SK-N-SH (cell line): Measurements from ENCODE around the gene LTBP2. TPM values are rescaled to one million over a fixed set of nuclear protein-coding genes. Genes with fewer than 3 reads are reported as not detected.

Experiments used
- CTCF ChIA-PET: fragments of 300-600, 350-600 bp; formaldehyde crosslinking; extraction: SDS; loops from one replicate; lab custom pipeline; 2021; lab: Yijun Ruan, JAX
- POLR2A ChIA-PET: fragments of 350-600 bp; sonication (Branson Sonifier 250); formaldehyde crosslinking; extraction: SDS; loops from one replicate; lab custom pipeline; 2020; ENCODE audit warnings: antibody characterized with exemption, inconsistent platforms; lab: Yijun Ruan, JAX
- DNase-seq: peaks from one replicate; pipeline ENCODE4 v3.0.0; 2012
- H2AFZ ChIP-seq: fragments of 200-600 bp; sonication (generic); 2 replicates; pipeline ENCODE4 v1.8.1; 2016; ENCODE audit warnings: antibody characterized with exemption, mild to moderate bottlenecking, low read depth
- H3F3A ChIP-seq: fragments of 200-600 bp; sonication (generic); replicated peaks from 2 replicates; pipeline ENCODE3; 2016; ENCODE audit warnings: antibody characterized with exemption, mild to moderate bottlenecking; ENCODE audit not compliant: insufficient read depth
- H3K27ac ChIP-seq, 2 experiments: fragments of 200-500 bp in 1 of 2; fragments of 200-600 bp in 1 of 2; sonication (Bioruptor generic) in 1 of 2; sonication (generic), shearing (Covaris generic) in 1 of 2; 2 replicates each; pipeline versions ENCODE4 v1.5.1 to v1.6.1; 2014 to 2016; ENCODE audit warnings: low read depth in 2 of 2, inconsistent platforms in 1 of 2, low read length in 1 of 2, mild to moderate bottlenecking in 1 of 2, mixed read lengths in 1 of 2
- H3K27me3 ChIP-seq: fragments of 200-600 bp; sonication (generic), shearing (Covaris generic); 2 replicates; pipeline ENCODE4 v1.6.1; 2016; ENCODE audit warnings: mixed run types; ENCODE audit not compliant: insufficient read depth
- H3K36me3 ChIP-seq, 2 experiments: fragments of 200-500 bp in 1 of 2; fragments of 200-600 bp in 1 of 2; sonication (Bioruptor generic) in 1 of 2; sonication (generic) in 1 of 2; replicated peaks in 1 of 2; 2 replicates each; pipeline versions ENCODE3 to v1.5.1; 2014 to 2016; ENCODE audit warnings: low read length in 1 of 2, mild to moderate bottlenecking in 1 of 2; ENCODE audit not compliant: insufficient read depth in 2 of 2, control insufficient read depth in 1 of 2
- H3K4me1 ChIP-seq, 2 experiments: fragments of 200-500 bp in 1 of 2; fragments of 200-600 bp in 1 of 2; sonication (Bioruptor generic) in 1 of 2; sonication (generic), shearing (Covaris generic) in 1 of 2; 2 replicates each; pipeline versions ENCODE4 v1.5.1 to v1.6.1; 2014 to 2016; ENCODE audit warnings: low read depth in 1 of 2, low read length in 1 of 2, mixed run types in 1 of 2; ENCODE audit not compliant: insufficient read depth in 2 of 2, control insufficient read depth in 1 of 2
- H3K4me2 ChIP-seq: fragments of 200-600 bp; sonication (generic), shearing (Covaris generic); 2 replicates; pipeline ENCODE4 v1.6.1; 2017; ENCODE audit warnings: mixed run types
- H3K4me3 ChIP-seq, 2 experiments: fragments of 200-500 bp in 1 of 2; fragments of 200-600 bp in 1 of 2; sonication (Bioruptor generic) in 1 of 2; sonication (generic), shearing (Covaris generic) in 1 of 2; 2 replicates each; pipeline versions ENCODE4 v1.5.1 to v1.8.1; 2014 to 2016; ENCODE audit warnings: low read depth in 2 of 2, inconsistent platforms in 1 of 2, low read length in 1 of 2, mild to moderate bottlenecking in 1 of 2, mixed read lengths in 1 of 2, moderate library complexity in 1 of 2
- H3K79me2 ChIP-seq: fragments of 200-600 bp; sonication (generic); 2 replicates; pipeline ENCODE4 v1.8.1; 2017; ENCODE audit warnings: mild to moderate bottlenecking; ENCODE audit not compliant: insufficient read depth
- H3K9ac ChIP-seq: fragments of 200-600 bp; sonication (generic); 2 replicates; pipeline ENCODE4 v1.6.1; 2017; ENCODE audit warnings: mixed run types
- H3K9me2 ChIP-seq: fragments of 200-600 bp; sonication (generic); 2 replicates; pipeline ENCODE4 v1.6.1; 2017; ENCODE audit warnings: mixed run types
- H3K9me3 ChIP-seq: fragments of 200-600 bp; sonication (generic); 2 replicates; pipeline ENCODE4 v1.6.1; 2017; ENCODE audit warnings: mixed run types, mild to moderate bottlenecking, moderate library complexity
- H4K20me1 ChIP-seq: fragments of 200-600 bp; sonication (generic); 2 replicates; pipeline ENCODE4 v1.6.1; 2017; ENCODE audit warnings: mild to moderate bottlenecking, mixed run types; ENCODE audit not compliant: insufficient read depth
- CHD2 ChIP-seq: fragments of 150-350 bp; IDR thresholded peaks from 2 replicates; pipeline ENCODE4 v1.6.1; 2018; ENCODE audit warnings: low read length; ENCODE audit not compliant: partially characterized antibody
- EP300 ChIP-seq, 2 experiments: IDR thresholded peaks; 2 replicates each; pipeline versions ENCODE4 v1.4.0 to v1.6.1; 2012; ENCODE audit warnings: borderline replicate concordance in 1 of 2, low read depth in 1 of 2, low read length in 1 of 2
- EZH2phosphoT487 ChIP-seq: fragments of 200-600 bp; sonication (generic); IDR thresholded peaks from 2 replicates; pipeline ENCODE4 v1.6.1; 2017; ENCODE audit warnings: low read depth, mixed run types, mild to moderate bottlenecking, antibody characterized with exemption, moderate library complexity, borderline replicate concordance
- FOXM1 ChIP-seq: IDR thresholded peaks from 2 replicates; pipeline ENCODE4 v1.4.0; 2012; ENCODE audit warnings: low read depth, mild to moderate bottlenecking
- GATA2 ChIP-seq: sonication (generic); formaldehyde crosslinking; IDR thresholded peaks from 2 replicates; pipeline ENCODE4 v1.5.0; 2020; ENCODE audit warnings: mild to moderate bottlenecking, missing genetic modification reagents
- MXI1 ChIP-seq: IDR thresholded peaks from 2 replicates; pipeline ENCODE4 v1.6.1; 2012; ENCODE audit warnings: mild to moderate bottlenecking, low read depth, low read length, improper control_type of control experiment
- NFIC ChIP-seq: IDR thresholded peaks from 2 replicates; pipeline ENCODE4 v1.4.0; 2012; ENCODE audit warnings: borderline replicate concordance
- RCOR1 ChIP-seq: fragments of 150-350 bp; IDR thresholded peaks from 2 replicates; pipeline ENCODE4 v1.6.1; 2017; ENCODE audit warnings: antibody characterized with exemption, low read length
- SIN3A ChIP-seq: IDR thresholded peaks from 2 replicates; pipeline ENCODE4 v1.6.1; 2012; ENCODE audit warnings: low read depth, mild to moderate bottlenecking, low read length, moderate library complexity, borderline replicate concordance
- SMC3 ChIP-seq: IDR thresholded peaks from 2 replicates; pipeline ENCODE4 v1.6.1; 2012; ENCODE audit warnings: low read depth, low read length, improper control_type of control experiment
- TAF1 ChIP-seq: IDR thresholded peaks from 2 replicates; pipeline ENCODE4 v1.6.1; 2012; ENCODE audit warnings: low read depth, mild to moderate bottlenecking, low read length, moderate library complexity, borderline replicate concordance
- TCF12 ChIP-seq: IDR thresholded peaks from 2 replicates; pipeline ENCODE4 v1.4.0; 2012
- TEAD4 ChIP-seq: IDR thresholded peaks from 2 replicates; pipeline ENCODE4 v1.4.0; 2012; ENCODE audit warnings: mild to moderate bottlenecking, borderline replicate concordance; ENCODE audit not compliant: insufficient read depth
- WGBS: methylation state at CpG from one replicate; pipeline ENCODE4 v1.1.6; 2017; ENCODE audit warnings: low lambda C conversion rate; 5-methylcytosine and 5-hydroxymethylcytosine counted together
- polyA plus RNA-seq, 3 experiments: library from polyadenylated mRNA; depleted of rRNA; stranded (reverse); fragments of >200 nt; gene quantifications; 2 replicates each; pipeline ENCODE4 v1.2.3, GENCODE V29; 2012
- TF ChIP-seq, protein P1 (sequence below): IDR thresholded peaks from 2 replicates; pipeline ENCODE4 v1.4.0; 2012; ENCODE audit warnings: low read depth
- TF ChIP-seq, protein P2 (sequence below): IDR thresholded peaks from 2 replicates; pipeline ENCODE4 v1.4.0; 2012; ENCODE audit warnings: low read depth, borderline replicate concordance

Gene LTBP2
- polyA plus RNA-seq, 1 of the 3 experiments (the other 2 are of a cell fraction): 58.8 TPM

DNA sequence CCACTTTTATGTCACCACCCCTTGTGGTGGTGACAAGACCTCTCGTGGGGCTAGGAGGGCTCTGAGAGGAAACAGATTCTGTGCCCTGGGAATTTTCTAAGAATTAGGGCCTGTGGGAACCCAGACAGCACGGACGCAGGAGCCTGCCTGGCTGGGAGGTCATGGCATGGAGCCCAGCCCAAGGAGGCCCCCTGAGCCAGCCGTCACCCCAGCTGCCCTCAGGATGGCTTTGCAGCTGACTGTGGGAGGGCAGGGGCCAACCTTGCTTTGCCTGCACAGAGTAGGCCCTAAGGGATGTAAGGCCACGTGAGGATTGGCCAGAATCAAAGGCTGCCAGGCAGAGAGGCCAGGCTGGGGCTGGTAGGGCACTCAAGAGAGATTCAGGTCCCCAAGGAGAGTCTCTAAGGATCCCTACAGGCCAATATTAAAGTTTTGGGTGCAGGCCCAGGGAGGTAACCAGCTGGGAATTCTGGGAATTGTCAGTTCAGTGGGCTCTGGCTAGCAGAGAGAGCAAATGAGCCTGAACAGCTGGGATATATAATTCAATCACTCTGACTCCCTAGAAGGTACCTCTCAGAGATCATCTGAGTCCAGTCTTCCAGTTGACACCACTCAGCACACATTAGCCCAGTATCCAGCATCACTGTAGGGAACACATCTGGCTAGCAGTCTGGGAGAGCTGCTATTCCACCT, 6.4 kb downstream of the LTBP2 start:
- Histone ChIP-seq H3K27ac (peak overlapping the region; percentile 64 to 81; a peak in 3 of 4 replicates), H3K27me3 (no peaks in the 10 kb centered on the region), H3K9ac (no peak overlapping the region; the same call in 1 of the 2 replicates), H3K36me3 (peaks cover 15 to 48% of the 10 kb centered on the region in 2 experiments), H3K9me3 (no peaks in the 10 kb centered on the region), H3K79me2 (peaks cover 100% of the 10 kb centered on the region), H2AFZ (no peak overlapping the region), H4K20me1 (peaks cover 27% of the 10 kb centered on the region; the same call in 1 of the 2 replicates), H3K4me2 (peak overlapping the region; percentile 60), H3K4me1 (peaks cover 30% of the 10 kb centered on the region in 2 experiments; a peak in 3 of 4 replicates), H3K9me2 (no peaks in the 10 kb centered on the region), H3K4me3 (no peak overlapping the region), H3F3A (peaks cover 35% of the 10 kb centered on the region)
- peak; percentile 58 for DNase-seq
- 100% methylated on average over 1 of the region's 5 CpGs for WGBS
- CTCF ChIA-PET: interaction anchor here (0.9 to 2.2 kb wide), 8 partner anchors 11 to 157 kb away, joined by 3 to 14 read pairs (median 3); partner anchors contain the start of genes ISCA2, NPC2 and YLPM1
- POLR2A ChIA-PET: no interaction called here
- no peak for TF ChIP-seq FOXM1
- TF ChIP-seq EP300 (IDR thresholded peaks at IDR 0.05; ENCODE audit: borderline replicate concordance in 1 of 2, low read depth in 1 of 2, low read length in 1 of 2): peak in 1 of 2 experiments; percentile 62; a peak in 2 of 4 replicates
- TF ChIP-seq RCOR1: peak; percentile 44; the same call in 1 of the 2 replicates
- TF ChIP-seq CHD2: peak; percentile 35

DNA sequence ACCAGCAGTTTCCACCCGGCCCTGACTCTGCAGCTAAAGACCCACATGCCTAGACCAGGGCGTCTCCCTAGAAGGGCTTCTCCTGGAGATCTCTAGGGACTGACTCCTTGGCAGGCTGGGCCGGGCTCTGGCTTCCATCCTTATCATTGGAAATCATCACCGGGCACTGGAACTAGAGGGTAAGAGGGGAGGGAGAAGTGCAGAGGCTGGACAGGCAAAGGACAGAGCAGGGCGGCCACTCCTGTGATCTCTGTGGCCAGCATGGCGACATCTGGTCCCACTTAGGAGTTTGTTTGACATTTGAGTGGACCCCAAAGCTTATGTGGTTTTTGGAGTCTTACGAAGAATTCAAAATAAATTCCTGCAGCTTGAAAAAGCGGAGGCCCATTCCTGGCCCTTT, 7.1 kb downstream of the LTBP2 start:
- DNase-seq: peak; percentile 56
- H3K4me1 ChIP-seq: peaks cover 30 to 33% of the 10 kb centered on the region in 2 experiments; a peak in 3 of 4 replicates
- H3K36me3 ChIP-seq: peaks cover 15 to 50% of the 10 kb centered on the region in 2 experiments
- H3K27ac ChIP-seq: peak overlapping the region; percentile 64 to 81
- H3F3A ChIP-seq: peaks cover 27% of the 10 kb centered on the region
- no peaks in the 10 kb centered on the region for H3K9me3 ChIP-seq
- H3K9ac ChIP-seq: no peak overlapping the region
- peak overlapping the region; percentile 60; the same call in 1 of the 2 replicates for H3K4me2 ChIP-seq
- H4K20me1 ChIP-seq: peaks cover 27% of the 10 kb centered on the region; the same call in 1 of the 2 replicates
- H2AFZ ChIP-seq: no peak overlapping the region
- TF ChIP-seq TCF12: peak; percentile 82
- TF ChIP-seq TEAD4: 0 out of 2 replicates have a peak, but pooled peaks have one; percentile 14
- TF ChIP-seq NFIC: 0 out of 2 replicates have a peak, but pooled peaks have one; percentile 34
- no peak for TF ChIP-seq MXI1
- TF ChIP-seq, protein P1, sequence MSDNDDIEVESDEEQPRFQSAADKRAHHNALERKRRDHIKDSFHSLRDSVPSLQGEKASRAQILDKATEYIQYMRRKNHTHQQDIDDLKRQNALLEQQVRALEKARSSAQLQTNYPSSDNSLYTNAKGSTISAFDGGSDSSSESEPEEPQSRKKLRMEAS: 0 out of 2 replicates have a peak, but pooled peaks have one; percentile 13
- no peak for TF ChIP-seq CHD2
- TF ChIP-seq, protein P2, sequence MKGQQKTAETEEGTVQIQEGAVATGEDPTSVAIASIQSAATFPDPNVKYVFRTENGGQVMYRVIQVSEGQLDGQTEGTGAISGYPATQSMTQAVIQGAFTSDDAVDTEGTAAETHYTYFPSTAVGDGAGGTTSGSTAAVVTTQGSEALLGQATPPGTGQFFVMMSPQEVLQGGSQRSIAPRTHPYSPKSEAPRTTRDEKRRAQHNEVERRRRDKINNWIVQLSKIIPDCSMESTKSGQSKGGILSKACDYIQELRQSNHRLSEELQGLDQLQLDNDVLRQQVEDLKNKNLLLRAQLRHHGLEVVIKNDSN: no peak
- no peak for TF ChIP-seq EZH2phosphoT487
- no peak for TF ChIP-seq TAF1
- TF ChIP-seq GATA2 (CRISPR knock-in tag): peak; percentile 31; the same call in 1 of the 2 replicates
- TF ChIP-seq FOXM1: no peak
- TF ChIP-seq SMC3: peak; percentile 17; the same call in 1 of the 2 replicates
- no peak for TF ChIP-seq RCOR1
- no peak for TF ChIP-seq SIN3A
- H3K9me2 ChIP-seq: no peaks in the 10 kb centered on the region
- WGBS: 51% methylated on average over 6 of the region's 8 CpGs
- CTCF ChIA-PET: interaction anchor here (0.8 to 2.2 kb wide), 7 partner anchors 10 to 112 kb away, joined by 3 to 14 read pairs (median 3); partner anchors contain the start of genes ISCA2 and NPC2
- no peak overlapping the region for H3K4me3 ChIP-seq
- H3K79me2 ChIP-seq: peaks cover 100% of the 10 kb centered on the region
- H3K27me3 ChIP-seq: no peaks in the 10 kb centered on the region
- POLR2A ChIA-PET: no interaction called here
